Measurements from ENCODE around the gene ADGRD2. TPM values are rescaled to one million over a fixed set of nuclear protein-coding genes. Genes with fewer than 3 reads are reported as not detected.

The ADGRD2 gene
- total RNA-seq, 4 donors from 2014 or later, result 0.20 to 0.49 (median 0.36) TPM; not detected in 1

GRCh38 chr9:124454791-124455443, 4.7 kb downstream of the ADGRD2 start:
- DNase-seq (ENCODE audit: low spot score in 2 of 2), result no peak
- no peak for TF ChIP-seq POLR2A (IDR thresholded peaks at IDR 0.05)
- no peak for TF ChIP-seq CTCF (IDR thresholded peaks at IDR 0.05)
- H3K4me3 ChIP-seq (ENCODE audit: low read depth, poor library complexity, severe bottlenecking), result no peak overlapping the region
- intact Hi-C loops (cut with DNase I; ENCODE audit: low total_unique reads), result no loop called here
- WGBS, 2 donors, result 86 to 89% methylated on average over 7 to 9 of the region's 14 CpGs

DNA sequence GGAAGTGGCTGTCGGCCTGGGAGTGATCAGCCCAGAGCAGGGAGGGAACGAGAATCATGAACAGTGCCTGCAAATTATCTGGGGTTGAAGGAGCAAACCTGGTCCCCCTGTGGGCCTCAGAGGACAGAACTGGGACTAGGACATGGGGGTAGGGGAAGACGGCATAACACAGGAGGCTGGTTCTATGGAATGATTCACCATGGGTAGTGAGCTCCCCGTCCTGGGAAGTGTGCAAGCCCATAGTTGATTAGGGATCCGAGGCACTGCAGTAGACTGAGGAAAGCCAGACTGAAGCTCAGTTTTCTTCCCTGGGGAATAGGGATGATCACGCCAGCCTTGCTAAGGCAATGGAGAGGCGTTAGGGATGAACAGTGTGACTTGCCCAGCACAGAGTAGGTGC, 5.6 kb downstream of the ADGRD2 start:
- intact Hi-C loops (cut with DNase I; ENCODE audit: low total_unique reads), result no loop called here
- no peak for DNase-seq (ENCODE audit: low spot score in 2 of 2)
- WGBS, 2 donors, result 69 to 80% methylated on average over 7 of the region's 7 CpGs
- TF ChIP-seq POLR2A (IDR thresholded peaks at IDR 0.05) (no peak), CTCF (IDR thresholded peaks at IDR 0.05) (no peak)
- H3K4me3 ChIP-seq (ENCODE audit: low read depth, poor library complexity, severe bottlenecking), result no peak overlapping the region

DNA sequence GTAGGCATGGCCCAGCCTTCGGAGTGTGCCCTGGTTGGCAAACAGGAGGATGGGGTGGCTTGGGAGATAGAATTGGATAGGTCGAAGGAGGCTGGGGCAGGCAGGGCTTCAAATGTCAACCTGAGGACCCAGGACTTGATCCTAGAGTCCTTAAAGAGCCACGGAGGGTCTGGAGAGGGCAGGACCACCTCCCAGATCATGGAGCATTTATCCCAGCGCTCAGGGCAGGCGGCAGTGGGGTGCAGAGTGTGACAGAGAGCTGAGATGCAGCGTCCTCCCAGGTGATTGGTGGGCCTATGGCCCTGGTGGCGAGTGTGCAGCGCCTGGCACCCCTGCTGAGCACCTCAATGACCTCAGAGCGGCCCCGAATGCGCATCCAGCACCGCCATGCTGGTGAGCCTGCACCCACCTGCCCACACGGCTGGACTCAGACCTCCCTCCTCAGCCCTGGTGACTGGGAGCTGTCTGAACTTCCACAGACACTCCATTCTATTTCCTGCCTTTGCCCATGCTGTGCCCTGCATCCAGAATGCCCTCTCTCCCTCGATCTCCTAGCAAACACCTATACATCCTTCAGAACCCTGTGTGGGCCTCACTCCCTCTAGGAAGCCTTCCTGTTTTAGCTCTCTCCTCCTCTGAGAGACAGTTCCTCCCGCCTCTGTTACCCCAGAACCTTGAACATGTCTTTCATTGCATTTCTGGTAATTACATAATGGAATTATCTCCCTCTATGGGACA, 6.3 kb downstream of the ADGRD2 start:
- WGBS, 2 donors, result 59 to 69% methylated on average over 8 to 14 of the region's 15 CpGs
- H3K4me3 ChIP-seq (ENCODE audit: low read depth, poor library complexity, severe bottlenecking), result no peak overlapping the region
- intact Hi-C loops (cut with DNase I; ENCODE audit: low total_unique reads), result no loop called here
- TF ChIP-seq POLR2A (IDR thresholded peaks at IDR 0.05), result no peak
- TF ChIP-seq CTCF (IDR thresholded peaks at IDR 0.05), result no peak
- DNase-seq (ENCODE audit: low spot score in 2 of 2), result no peak

GRCh38 chr9:124457079-124457886, 7.0 kb downstream of the ADGRD2 start:
- no peak for DNase-seq (ENCODE audit: low spot score in 2 of 2)
- intact Hi-C loops (cut with DNase I; ENCODE audit: low total_unique reads), result no loop called here
- WGBS, 2 donors, result 83 to 86% methylated on average over 16 to 18 of the region's 18 CpGs
- no peak overlapping the region for H3K4me3 ChIP-seq (ENCODE audit: low read depth, poor library complexity, severe bottlenecking)
- TF ChIP-seq POLR2A (IDR thresholded peaks at IDR 0.05) (no peak), CTCF (IDR thresholded peaks at IDR 0.05) (no peak)

DNA sequence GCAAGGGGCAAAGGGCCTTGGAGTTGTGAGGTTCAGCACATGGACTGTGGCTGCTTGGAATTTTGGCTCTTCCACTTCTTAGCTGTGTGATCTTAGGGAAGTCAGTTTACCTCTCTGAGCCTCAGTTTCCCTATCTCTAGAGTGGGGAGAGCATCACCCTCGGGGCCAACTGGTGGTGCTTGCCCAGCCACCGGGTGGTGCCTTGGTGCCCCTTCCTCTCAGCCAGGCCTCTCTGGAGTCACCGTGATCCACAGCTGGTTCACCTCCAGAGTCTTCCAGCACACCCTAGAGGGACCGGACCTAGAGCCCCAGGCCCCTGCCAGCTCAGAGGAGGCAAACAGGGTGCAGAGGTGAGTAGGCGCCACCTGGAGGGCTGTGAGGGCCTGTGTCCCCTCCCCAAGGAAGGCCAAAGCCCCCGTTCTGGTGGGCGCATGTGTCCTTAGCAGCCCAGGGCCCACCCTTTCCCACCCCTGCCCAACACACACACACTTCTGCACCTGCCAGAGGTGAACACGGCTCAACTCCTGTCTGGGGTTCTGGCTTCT, 7.7 kb downstream of the ADGRD2 start:
- WGBS, 2 donors, result 67 to 81% methylated on average over 6 to 7 of the region's 8 CpGs
- TF ChIP-seq POLR2A (IDR thresholded peaks at IDR 0.05), result no peak
- TF ChIP-seq CTCF (IDR thresholded peaks at IDR 0.05), result no peak
- no peak overlapping the region for H3K4me3 ChIP-seq (ENCODE audit: low read depth, poor library complexity, severe bottlenecking)
- intact Hi-C loops (cut with DNase I; ENCODE audit: low total_unique reads), result no loop called here
- DNase-seq (ENCODE audit: low spot score in 2 of 2), result no peak

Data from lower leg skin (tissue), 4 donors.